ENCODE measurements around the gene ZNF385D. TPM values are rescaled to one million over a fixed set of nuclear protein-coding genes. Genes with fewer than 3 reads are reported as not detected.

The ZNF385D gene
- total and polyA plus RNA-seq, 2 of the 13 experiments (the other 11 are each of a cell fraction or from before 2014, with no cell fraction given), result not detected

- Histone ChIP-seq H2AFZ (ENCODE audit: low read length) (no peak overlapping the region), H4K20me1 (ENCODE audit: insufficient read depth, low read length) (no peaks in the 10 kb centered on the region), H3K79me2 (ENCODE audit: insufficient read depth, low read length) (no peaks in the 10 kb centered on the region), H3K4me1 (ENCODE audit: insufficient read depth, low read length) (no peaks in the 10 kb centered on the region), H3K27ac (ENCODE audit: extremely low read length, insufficient read depth, low read length) (no peak overlapping the region), H3K36me3 (replicated peaks in 1 of 2; ENCODE audit: control insufficient read depth in 1 of 2, insufficient read depth in 2 of 2, low read length in 2 of 2) (no peaks in the 10 kb centered on the region), H3K9me3 (ENCODE audit: low read length) (peaks cover 27% of the 10 kb centered on the region), H3K9ac (ENCODE audit: insufficient read depth, low read depth, low read length) (no peak overlapping the region), H3K27me3 (ENCODE audit: control insufficient read depth in 1 of 2, insufficient read depth in 2 of 2, low read length in 2 of 2) (no peaks in the 10 kb centered on the region; a peak in 1 of 5 replicates), H3K4me3 (replicated peaks in 1 of 3; ENCODE audit: insufficient read depth in 1 of 3, low read depth in 2 of 3, low read length in 3 of 3) (no peak overlapping the region), H3K4me2 (ENCODE audit: low read depth, low read length) (no peak overlapping the region)
- no peak for ATAC-seq
- TF ChIP-seq ZKSCAN8 (CRISPR knock-in tag; IDR thresholded peaks at IDR 0.05; ENCODE audit: borderline replicate concordance), result no peak
- TF ChIP-seq, protein P1, sequence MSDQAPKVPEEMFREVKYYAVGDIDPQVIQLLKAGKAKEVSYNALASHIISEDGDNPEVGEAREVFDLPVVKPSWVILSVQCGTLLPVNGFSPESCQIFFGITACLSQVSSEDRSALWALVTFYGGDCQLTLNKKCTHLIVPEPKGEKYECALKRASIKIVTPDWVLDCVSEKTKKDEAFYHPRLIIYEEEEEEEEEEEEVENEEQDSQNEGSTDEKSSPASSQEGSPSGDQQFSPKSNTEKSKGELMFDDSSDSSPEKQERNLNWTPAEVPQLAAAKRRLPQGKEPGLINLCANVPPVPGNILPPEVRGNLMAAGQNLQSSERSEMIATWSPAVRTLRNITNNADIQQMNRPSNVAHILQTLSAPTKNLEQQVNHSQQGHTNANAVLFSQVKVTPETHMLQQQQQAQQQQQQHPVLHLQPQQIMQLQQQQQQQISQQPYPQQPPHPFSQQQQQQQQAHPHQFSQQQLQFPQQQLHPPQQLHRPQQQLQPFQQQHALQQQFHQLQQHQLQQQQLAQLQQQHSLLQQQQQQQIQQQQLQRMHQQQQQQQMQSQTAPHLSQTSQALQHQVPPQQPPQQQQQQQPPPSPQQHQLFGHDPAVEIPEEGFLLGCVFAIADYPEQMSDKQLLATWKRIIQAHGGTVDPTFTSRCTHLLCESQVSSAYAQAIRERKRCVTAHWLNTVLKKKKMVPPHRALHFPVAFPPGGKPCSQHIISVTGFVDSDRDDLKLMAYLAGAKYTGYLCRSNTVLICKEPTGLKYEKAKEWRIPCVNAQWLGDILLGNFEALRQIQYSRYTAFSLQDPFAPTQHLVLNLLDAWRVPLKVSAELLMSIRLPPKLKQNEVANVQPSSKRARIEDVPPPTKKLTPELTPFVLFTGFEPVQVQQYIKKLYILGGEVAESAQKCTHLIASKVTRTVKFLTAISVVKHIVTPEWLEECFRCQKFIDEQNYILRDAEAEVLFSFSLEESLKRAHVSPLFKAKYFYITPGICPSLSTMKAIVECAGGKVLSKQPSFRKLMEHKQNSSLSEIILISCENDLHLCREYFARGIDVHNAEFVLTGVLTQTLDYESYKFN (CRISPR knock-in tag; conservative IDR thresholded peaks at IDR 0.05), result no peak
- TF ChIP-seq FOXA1 (IDR thresholded peaks at IDR 0.05), result no peak
- TF ChIP-seq FOXA1 (CRISPR knock-in tag; IDR thresholded peaks at IDR 0.05), result no peak
- no peak for TF ChIP-seq ZNF652 (CRISPR knock-in tag; IDR thresholded peaks at IDR 0.05; ENCODE audit: borderline replicate concordance, low read depth)
- TF ChIP-seq DNMT1 (CRISPR knock-in tag; IDR thresholded peaks at IDR 0.05), result no peak
- no peak for TF ChIP-seq ZNF749 (CRISPR knock-in tag; IDR thresholded peaks at IDR 0.05; ENCODE audit: borderline replicate concordance)
- TF ChIP-seq KDM5A (IDR thresholded peaks at IDR 0.05; ENCODE audit: borderline replicate concordance, low read length), result no peak
- TF ChIP-seq FOXA3 (CRISPR knock-in tag; IDR thresholded peaks at IDR 0.05), result no peak
- no peak for TF ChIP-seq ZNF607 (CRISPR knock-in tag; IDR thresholded peaks at IDR 0.05; ENCODE audit: borderline replicate concordance)
- TF ChIP-seq GRHL1 (CRISPR knock-in tag; conservative IDR thresholded peaks at IDR 0.05), result no peak
- no peak for TF ChIP-seq ZNF777 (CRISPR knock-in tag; IDR thresholded peaks at IDR 0.05)
- no peak for TF ChIP-seq TBL1XR1 (IDR thresholded peaks at IDR 0.05; ENCODE audit: borderline replicate concordance, low read length, partially characterized antibody)
- TF ChIP-seq ZMYM2 (CRISPR knock-in tag; IDR thresholded peaks at IDR 0.05), result no peak
- no peak for DNase-seq (ENCODE audit: low spot score)
- no TSS peak for BruUV-seq (replicated peaks)
- in situ Hi-C loops (cut with HindIII; ENCODE audit: extremely low pct_ligation_motif_present, low pct_unique_long_range_greater_than_20kb), result no loop called here
- FAIRE-seq, result no peak
- 0% methylated on average over 2 of the region's 2 CpGs for WGBS (ENCODE audit: low lambda C conversion rate)
- intact Hi-C loops (cut with micrococcal nuclease; ENCODE audit: unreplicated experiment), result no loop called here
- ChIA-PET CTCF (ENCODE audit: low intra/inter-chr PET ratio, low total read pairs) (no interaction called here), POLR2A (no interaction called here)
These were observed 325.3 kb downstream of the ZNF385D start for GRCh38 chr3:21425715-21426114.

All from HepG2 (cell line).